ENCODE measurements around the gene KDELR1. TPM values are rescaled to one million over a fixed set of nuclear protein-coding genes. Genes with fewer than 3 reads are reported as not detected.

KDELR1 gene
- 42.8 TPM for polyA plus RNA-seq (2012; ENCODE audit: low read depth, missing spikeins)

DNA sequence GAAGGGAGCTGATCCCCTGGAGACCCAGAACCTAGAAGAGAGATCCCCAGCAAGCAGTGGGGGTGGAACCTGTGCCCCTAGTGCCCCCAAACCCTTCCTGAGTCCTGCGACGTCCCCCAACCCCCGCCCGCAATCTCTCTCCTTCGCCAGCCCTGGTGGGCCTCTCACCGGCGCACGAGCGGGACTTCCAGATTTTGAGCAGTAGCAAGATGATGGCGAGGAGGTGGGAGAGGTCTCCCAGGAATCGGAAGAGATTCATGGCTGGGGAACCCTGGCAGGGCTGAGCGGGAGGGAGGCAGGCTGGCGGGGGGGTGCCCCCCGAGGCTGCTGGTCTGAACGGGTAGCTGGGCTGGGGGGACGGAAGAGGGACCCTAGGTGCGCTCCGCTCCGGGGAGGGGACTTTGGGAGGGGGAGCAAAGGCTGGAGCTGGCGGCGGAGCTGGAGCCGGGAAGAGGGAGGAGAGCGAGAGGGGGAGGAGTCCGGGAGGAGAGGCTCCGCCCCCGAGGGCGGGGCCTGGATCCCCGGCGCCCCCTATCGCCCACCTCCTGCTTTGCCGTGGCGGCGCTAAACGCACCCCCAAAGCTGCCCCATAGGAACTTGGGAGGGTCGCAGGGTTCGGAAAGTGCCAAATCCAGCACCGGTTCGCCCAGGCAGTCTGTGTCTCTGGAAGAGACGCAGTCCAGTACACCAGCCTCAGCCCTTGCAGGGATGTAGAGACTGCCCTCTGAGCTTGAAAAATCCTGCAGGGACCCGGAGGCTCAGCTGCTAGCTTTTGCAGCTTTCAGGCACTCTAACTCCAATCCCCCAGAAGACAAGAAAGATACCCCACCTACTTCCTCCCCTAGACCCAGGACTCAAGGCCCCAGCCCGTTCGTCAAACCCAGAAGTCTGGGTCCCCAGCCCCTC is at the start of gene KDELR1:
Gene KDELR1 (minus strand): TSS at position 452 of the 906 bp plus-strand sequence. CDS start 193 bp downstream, at position 259.
- peak; percentile 85 for DNase-seq (ENCODE audit: insufficient read length, low spot score)
- TF ChIP-seq POU2F2 (IDR thresholded peaks at IDR 0.05; ENCODE audit: low read depth, low read length) (0 out of 2 replicates have a peak, but pooled peaks have one; percentile 26), TAF1 (IDR thresholded peaks at IDR 0.05; ENCODE audit: low read depth, low read length) (no peak)
- peak; percentile 86 for FAIRE-seq

DNA sequence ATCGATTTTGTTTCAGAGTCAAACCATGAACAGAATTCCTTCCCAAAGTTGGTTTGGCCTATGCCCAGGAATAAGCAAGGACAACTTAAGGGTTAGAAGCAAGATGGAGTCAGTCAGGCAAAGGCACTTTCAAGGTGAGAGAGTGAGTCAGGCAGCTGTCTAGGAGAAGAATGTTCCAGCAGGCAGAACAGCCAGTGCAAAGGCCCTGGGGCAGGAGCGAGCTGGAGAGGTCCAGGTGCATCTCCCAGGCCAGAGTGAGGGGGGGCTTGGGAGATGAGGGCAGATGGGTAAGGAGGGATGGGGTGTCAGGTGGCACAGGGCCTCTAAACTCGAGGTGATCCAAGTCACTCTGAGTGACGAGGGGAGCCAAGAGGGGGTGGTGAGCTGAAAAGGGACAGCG is 45.2 kb upstream of the KDELR1 start:
- FAIRE-seq (no peak), DNase-seq (ENCODE audit: insufficient read length, low spot score) (no peak)
- TF ChIP-seq SPI1 (IDR thresholded peaks at IDR 0.05; ENCODE audit: low read depth, low read length) (no peak), PAX5 (IDR thresholded peaks at IDR 0.05; ENCODE audit: insufficient read depth, low read length, severe bottlenecking) (no peak), TAF1 (IDR thresholded peaks at IDR 0.05; ENCODE audit: low read depth, low read length) (no peak), POLR2A (IDR thresholded peaks at IDR 0.05; ENCODE audit: low read depth, low read length) (no peak), POLR2AphosphoS5 (IDR thresholded peaks at IDR 0.05; ENCODE audit: low read depth, low read length) (no peak), POU2F2 (IDR thresholded peaks at IDR 0.05; ENCODE audit: low read depth, low read length) (no peak)

DNA sequence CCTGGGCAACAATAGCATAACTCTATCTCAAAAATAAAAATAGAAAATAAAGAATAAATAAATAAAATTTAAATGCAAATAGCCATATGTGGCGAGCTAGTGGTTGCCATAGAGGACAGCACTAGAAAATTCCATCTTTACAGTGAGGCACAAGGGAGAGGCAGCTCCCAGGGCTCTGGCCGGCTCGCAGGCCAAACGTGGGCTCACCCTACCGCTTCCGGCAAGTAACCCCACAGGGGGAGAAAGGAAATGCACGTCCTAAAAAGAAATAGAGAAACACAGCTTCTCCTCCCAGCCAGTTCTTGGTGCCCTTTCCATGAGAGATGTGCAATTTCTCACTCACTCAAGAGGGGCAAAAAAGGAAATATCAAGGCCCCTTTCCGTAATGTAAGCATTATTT is 42.0 kb upstream of the KDELR1 start:
- no peak for FAIRE-seq
- no peak for DNase-seq (ENCODE audit: insufficient read length, low spot score)
- TF ChIP-seq SPI1 (IDR thresholded peaks at IDR 0.05; ENCODE audit: low read depth, low read length) (no peak), POLR2AphosphoS5 (IDR thresholded peaks at IDR 0.05; ENCODE audit: low read depth, low read length) (no peak), POU2F2 (IDR thresholded peaks at IDR 0.05; ENCODE audit: low read depth, low read length) (no peak), PAX5 (IDR thresholded peaks at IDR 0.05; ENCODE audit: insufficient read depth, low read length, severe bottlenecking) (no peak), TAF1 (IDR thresholded peaks at IDR 0.05; ENCODE audit: low read depth, low read length) (no peak), POLR2A (IDR thresholded peaks at IDR 0.05; ENCODE audit: low read depth, low read length) (no peak)

DNA sequence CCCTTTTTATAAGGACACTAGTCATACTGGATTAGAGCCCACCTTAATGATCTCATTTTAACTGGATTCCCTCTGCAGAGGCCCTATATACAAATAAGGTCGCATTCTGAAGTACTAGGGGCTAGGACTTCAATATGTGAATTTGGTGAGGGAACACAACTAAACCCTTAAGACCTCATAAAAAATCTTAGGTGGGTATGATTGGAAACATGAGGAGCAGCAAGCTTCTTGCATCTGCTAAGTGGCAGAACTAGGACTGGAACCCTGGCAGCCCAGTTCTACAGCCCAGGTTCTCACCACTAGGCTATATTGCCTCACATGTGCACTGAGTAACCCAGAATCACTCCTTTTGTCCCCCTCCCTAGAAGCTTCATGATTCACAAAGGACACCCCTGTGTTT is 37.3 kb upstream of the KDELR1 start:
- no peak for TF ChIP-seq SPI1 (IDR thresholded peaks at IDR 0.05; ENCODE audit: low read depth, low read length)
- TF ChIP-seq POLR2AphosphoS5 (IDR thresholded peaks at IDR 0.05; ENCODE audit: low read depth, low read length) = no peak
- no peak for TF ChIP-seq PAX5 (IDR thresholded peaks at IDR 0.05; ENCODE audit: insufficient read depth, low read length, severe bottlenecking)
- no peak for TF ChIP-seq TAF1 (IDR thresholded peaks at IDR 0.05; ENCODE audit: low read depth, low read length)
- TF ChIP-seq POU2F2 (IDR thresholded peaks at IDR 0.05; ENCODE audit: low read depth, low read length) = no peak
- no peak for TF ChIP-seq POLR2A (IDR thresholded peaks at IDR 0.05; ENCODE audit: low read depth, low read length)
- FAIRE-seq (no peak), DNase-seq (ENCODE audit: insufficient read length, low spot score) (no peak)

DNA sequence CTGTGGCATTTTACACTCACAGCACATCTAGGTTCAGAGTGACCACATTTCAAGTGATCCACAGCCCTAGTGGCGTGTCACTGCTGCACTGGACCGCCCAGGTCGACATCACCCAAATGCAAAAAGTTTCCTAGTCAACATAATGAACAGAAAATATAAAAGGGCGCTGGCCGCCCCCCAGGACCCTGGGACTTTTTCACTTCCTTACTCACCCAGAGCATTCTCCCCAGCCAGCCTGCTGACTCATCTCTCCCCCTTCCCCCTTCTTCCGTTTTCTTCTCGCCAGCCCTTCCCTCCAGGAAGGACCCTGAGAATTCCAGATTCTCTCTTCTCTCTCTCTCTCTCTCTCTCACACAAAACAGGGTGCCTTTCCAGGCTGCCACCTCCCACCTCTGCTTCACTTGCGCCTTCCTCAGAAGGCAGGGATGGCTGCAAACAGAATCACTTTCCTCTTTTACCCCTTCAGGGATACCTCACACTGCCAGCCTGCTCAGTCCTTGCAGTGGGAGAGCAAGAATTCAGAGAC is 33.4 kb upstream of the KDELR1 start:
- DNase-seq (ENCODE audit: insufficient read length, low spot score) = no peak
- FAIRE-seq = no peak
- TF ChIP-seq SPI1 (IDR thresholded peaks at IDR 0.05; ENCODE audit: low read depth, low read length) = peak; percentile 88
- no peak for TF ChIP-seq PAX5 (IDR thresholded peaks at IDR 0.05; ENCODE audit: insufficient read depth, low read length, severe bottlenecking)

DNA sequence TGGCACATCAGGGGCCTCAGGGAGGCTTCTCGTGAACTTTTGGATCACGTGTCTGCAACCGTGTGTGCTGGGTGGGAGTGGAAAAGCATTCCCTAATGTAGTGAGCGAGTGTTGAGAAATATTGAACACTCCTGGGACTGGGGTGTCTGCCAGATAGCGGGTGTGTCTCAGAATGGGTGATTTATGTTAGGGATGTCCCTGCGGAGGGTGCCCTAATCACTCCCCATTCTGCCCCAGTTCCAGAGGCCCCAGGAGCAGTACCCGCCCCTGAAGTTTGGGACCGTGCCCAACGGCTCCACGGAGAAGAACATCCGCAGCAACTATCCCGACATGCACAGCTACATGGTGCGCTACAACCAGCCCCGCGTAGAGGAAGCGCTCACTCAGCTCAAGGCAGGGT is 30.2 kb upstream of the KDELR1 start:
- DNase-seq (ENCODE audit: insufficient read length, low spot score) (no peak), FAIRE-seq (no peak)
- no peak for TF ChIP-seq POU2F2 (IDR thresholded peaks at IDR 0.05; ENCODE audit: low read depth, low read length)
- TF ChIP-seq POLR2A (IDR thresholded peaks at IDR 0.05; ENCODE audit: low read depth, low read length) = no peak
- no peak for TF ChIP-seq TAF1 (IDR thresholded peaks at IDR 0.05; ENCODE audit: low read depth, low read length)
- TF ChIP-seq PAX5 (IDR thresholded peaks at IDR 0.05; ENCODE audit: insufficient read depth, low read length, severe bottlenecking) = no peak
- no peak for TF ChIP-seq SPI1 (IDR thresholded peaks at IDR 0.05; ENCODE audit: low read depth, low read length)
- no peak for TF ChIP-seq POLR2AphosphoS5 (IDR thresholded peaks at IDR 0.05; ENCODE audit: low read depth, low read length)

DNA sequence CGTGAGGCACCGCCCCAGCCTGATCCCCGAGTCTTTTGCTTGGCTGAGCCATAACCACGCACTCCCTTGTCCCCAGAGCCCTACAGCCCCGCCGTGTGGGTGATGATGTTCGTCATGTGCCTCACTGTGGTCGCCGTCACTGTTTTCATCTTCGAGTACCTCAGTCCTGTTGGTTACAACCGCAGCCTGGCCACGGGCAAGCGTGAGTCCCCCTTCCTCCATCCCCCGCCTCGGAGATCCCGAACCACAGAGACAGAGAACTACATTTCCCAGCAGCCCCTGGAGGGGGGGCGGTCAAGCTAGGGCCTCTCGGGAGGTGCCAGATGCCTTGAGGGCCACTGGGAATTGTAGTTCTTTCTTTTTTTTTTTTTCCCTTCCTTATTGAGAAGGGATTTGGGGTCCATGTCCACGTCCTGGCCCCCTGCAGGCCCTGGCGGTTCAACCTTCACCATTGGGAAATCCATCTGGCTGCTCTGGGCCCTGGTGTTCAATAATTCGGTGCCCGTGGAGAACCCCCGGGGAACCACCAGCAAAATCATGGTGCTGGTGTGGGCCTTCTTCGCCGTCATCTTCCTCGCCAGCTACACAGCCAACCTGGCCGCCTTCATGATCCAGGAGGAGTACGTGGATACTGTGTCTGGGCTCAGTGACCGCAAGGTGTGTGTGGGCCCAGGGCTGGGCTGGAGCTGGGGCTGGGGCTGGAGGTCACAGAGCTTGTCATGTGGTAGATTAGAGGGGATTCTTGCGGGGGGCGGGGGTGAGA is 28.0 kb upstream of the KDELR1 start:
- no peak for FAIRE-seq
- no peak for TF ChIP-seq PAX5 (IDR thresholded peaks at IDR 0.05; ENCODE audit: insufficient read depth, low read length, severe bottlenecking)
- TF ChIP-seq POLR2A (IDR thresholded peaks at IDR 0.05; ENCODE audit: low read depth, low read length) = no peak
- TF ChIP-seq POLR2AphosphoS5 (IDR thresholded peaks at IDR 0.05; ENCODE audit: low read depth, low read length) = no peak
- TF ChIP-seq TAF1 (IDR thresholded peaks at IDR 0.05; ENCODE audit: low read depth, low read length) = no peak
- TF ChIP-seq POU2F2 (IDR thresholded peaks at IDR 0.05; ENCODE audit: low read depth, low read length) = no peak
- TF ChIP-seq SPI1 (IDR thresholded peaks at IDR 0.05; ENCODE audit: low read depth, low read length) = no peak
- DNase-seq (ENCODE audit: insufficient read length, low spot score) = no peak

DNA sequence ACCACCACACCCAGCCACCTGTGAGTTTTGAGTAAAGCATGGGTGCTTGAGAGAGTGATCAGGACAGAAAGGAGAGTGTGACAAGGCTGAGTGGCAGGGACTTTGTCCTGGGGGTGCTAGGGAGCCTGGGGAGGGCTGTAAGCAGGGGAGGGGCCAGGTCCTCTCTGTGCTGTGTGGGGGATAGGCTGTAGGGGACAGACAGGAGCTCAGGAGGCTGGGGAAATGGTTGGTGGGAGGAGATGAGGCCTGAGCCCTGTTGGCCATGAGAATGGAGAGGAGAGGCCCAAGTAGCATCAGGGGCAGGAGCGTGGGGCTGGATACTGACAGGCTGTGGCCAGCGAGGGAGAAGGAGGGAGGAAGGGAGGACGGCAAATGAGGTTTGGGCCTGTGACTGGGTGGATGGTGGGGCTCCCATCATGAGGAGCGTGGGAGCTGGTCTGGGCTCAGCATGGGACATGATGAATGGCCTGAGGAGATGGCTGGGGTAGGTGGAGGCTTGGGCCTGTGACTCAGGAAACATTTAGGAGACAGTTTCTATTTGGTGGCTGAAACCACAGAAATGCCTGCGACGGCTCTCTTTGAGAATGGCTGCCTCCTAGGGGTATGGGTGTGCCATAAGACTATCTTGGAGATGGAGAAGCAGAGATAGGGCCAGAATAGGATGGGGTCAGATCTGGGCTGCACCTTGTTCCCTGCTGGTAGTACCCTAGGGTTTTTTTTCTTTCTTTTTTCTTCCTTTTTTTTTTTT is 27.1 kb upstream of the KDELR1 start:
- DNase-seq (ENCODE audit: insufficient read length, low spot score) = no peak
- TF ChIP-seq PAX5 (IDR thresholded peaks at IDR 0.05; ENCODE audit: insufficient read depth, low read length, severe bottlenecking) = no peak
- TF ChIP-seq SPI1 (IDR thresholded peaks at IDR 0.05; ENCODE audit: low read depth, low read length) = no peak
- TF ChIP-seq TAF1 (IDR thresholded peaks at IDR 0.05; ENCODE audit: low read depth, low read length) = no peak
- TF ChIP-seq POU2F2 (IDR thresholded peaks at IDR 0.05; ENCODE audit: low read depth, low read length) = no peak
- TF ChIP-seq POLR2AphosphoS5 (IDR thresholded peaks at IDR 0.05; ENCODE audit: low read depth, low read length) = no peak
- FAIRE-seq = peak; percentile 20

DNA sequence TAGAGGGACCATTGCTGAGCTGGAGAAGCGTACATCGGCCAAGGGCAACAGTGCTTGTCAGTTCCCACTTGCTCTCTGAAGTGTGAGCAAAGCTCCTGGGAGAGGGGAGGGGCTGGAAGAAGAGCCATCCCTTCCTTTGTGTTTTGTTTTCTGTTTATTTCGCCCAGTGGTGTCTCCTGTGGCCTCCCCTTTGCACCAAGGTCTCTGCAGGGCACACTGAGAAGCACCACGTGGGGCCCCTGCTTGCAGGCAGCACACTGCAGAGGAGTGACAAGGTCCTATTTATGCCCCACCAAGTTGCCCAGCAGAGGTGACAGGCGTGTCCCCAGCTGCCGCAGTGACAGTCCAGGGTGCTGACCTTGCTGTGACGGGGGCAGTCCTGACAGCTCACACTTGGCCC is 26.1 kb upstream of the KDELR1 start:
- DNase-seq (ENCODE audit: insufficient read length, low spot score) (no peak), FAIRE-seq (no peak)
- TF ChIP-seq POU2F2 (IDR thresholded peaks at IDR 0.05; ENCODE audit: low read depth, low read length) = no peak
- no peak for TF ChIP-seq POLR2AphosphoS5 (IDR thresholded peaks at IDR 0.05; ENCODE audit: low read depth, low read length)
- no peak for TF ChIP-seq SPI1 (IDR thresholded peaks at IDR 0.05; ENCODE audit: low read depth, low read length)
- no peak for TF ChIP-seq POLR2A (IDR thresholded peaks at IDR 0.05; ENCODE audit: low read depth, low read length)
- no peak for TF ChIP-seq TAF1 (IDR thresholded peaks at IDR 0.05; ENCODE audit: low read depth, low read length)
- no peak for TF ChIP-seq PAX5 (IDR thresholded peaks at IDR 0.05; ENCODE audit: insufficient read depth, low read length, severe bottlenecking)
